GM12892 (cell line): ENCODE measurements around the gene NKAIN2.

Source experiments
- DNase-seq: peaks from one replicate; pipeline ENCODE4 v3.0.0; 2011; ENCODE audit not compliant: insufficient read length
- FAIRE-seq: peaks from 2 replicates; lab custom pipeline; 2011; peaks lifted over from hg19 to GRCh38; lab: Jason Lieb, UNC
- POLR2A ChIP-seq: IDR thresholded peaks from 2 replicates; pipeline ENCODE4 v1.6.1; 2011; ENCODE audit warnings: low read depth, low read length, control low read depth
- POLR2AphosphoS5 ChIP-seq: IDR thresholded peaks from 2 replicates; pipeline ENCODE4 v1.6.1; 2011; ENCODE audit warnings: low read depth, low read length, control low read depth
- TAF1 ChIP-seq: IDR thresholded peaks from 2 replicates; pipeline ENCODE4 v1.6.1; 2011; ENCODE audit warnings: low read depth, mild to moderate bottlenecking, control low read depth, low read length, borderline replicate concordance

NKAIN2 gene

GRCh38 chr6:124466949-124467348 lies 663.3 kb downstream of the NKAIN2 start:
- FAIRE-seq: no peak
- DNase-seq: no peak
- TF ChIP-seq TAF1 (no peak), POLR2AphosphoS5 (no peak), POLR2A (no peak)

- TF ChIP-seq POLR2AphosphoS5 (no peak), POLR2A (no peak), TAF1 (no peak)
- DNase-seq (no peak), FAIRE-seq (no peak)
Measured at GRCh38 chr6:124467366-124467765, 663.7 kb downstream of the NKAIN2 start.

GRCh38 chr6:124470803-124471202 lies 667.1 kb downstream of the NKAIN2 start:
- TF ChIP-seq POLR2AphosphoS5: no peak
- FAIRE-seq: no peak
- no peak for DNase-seq

- no peak for TF ChIP-seq POLR2A
- TF ChIP-seq POLR2AphosphoS5: no peak
- TF ChIP-seq TAF1: no peak
- no peak for DNase-seq
- no peak for FAIRE-seq
Measured at GRCh38 chr6:124475176-124475575, 671.5 kb downstream of the NKAIN2 start.

- TF ChIP-seq POLR2A: no peak
- TF ChIP-seq TAF1: no peak
- no peak for TF ChIP-seq POLR2AphosphoS5
- DNase-seq (no peak), FAIRE-seq (no peak)
Measured at GRCh38 chr6:124478906-124479305, 675.2 kb downstream of the NKAIN2 start.

GRCh38 chr6:124479991-124480430 lies 676.3 kb downstream of the NKAIN2 start:
- FAIRE-seq (no peak), DNase-seq (no peak)
- no peak for TF ChIP-seq TAF1

- no peak for TF ChIP-seq POLR2AphosphoS5
- TF ChIP-seq TAF1: no peak
- no peak for TF ChIP-seq POLR2A
- DNase-seq (no peak), FAIRE-seq (no peak)
Measured at GRCh38 chr6:124482071-124482491, 678.4 kb downstream of the NKAIN2 start.

- no peak for DNase-seq
- FAIRE-seq: no peak
- no peak for TF ChIP-seq POLR2A
- TF ChIP-seq TAF1: no peak
- no peak for TF ChIP-seq POLR2AphosphoS5
Measured at GRCh38 chr6:124487623-124488431, 684.2 kb downstream of the NKAIN2 start.

- TF ChIP-seq TAF1: no peak
- no peak for TF ChIP-seq POLR2AphosphoS5
- TF ChIP-seq POLR2A: no peak
- DNase-seq (no peak), FAIRE-seq (no peak)
Measured at GRCh38 chr6:124490122-124490521, 686.5 kb downstream of the NKAIN2 start.

GRCh38 chr6:124493259-124493658 lies 689.6 kb downstream of the NKAIN2 start:
- DNase-seq (no peak), FAIRE-seq (no peak)
- TF ChIP-seq POLR2A (no peak), POLR2AphosphoS5 (no peak), TAF1 (no peak)

GRCh38 chr6:124494956-124495664 lies 691.4 kb downstream of the NKAIN2 start:
- no peak for FAIRE-seq
- no peak for DNase-seq
- TF ChIP-seq TAF1: no peak
- TF ChIP-seq POLR2A: no peak
- TF ChIP-seq POLR2AphosphoS5: no peak

- DNase-seq: no peak
- FAIRE-seq: no peak
Measured at GRCh38 chr6:124495665-124496190, 692.1 kb downstream of the NKAIN2 start.

GRCh38 chr6:124496334-124496733 lies 692.7 kb downstream of the NKAIN2 start:
- no peak for FAIRE-seq
- no peak for DNase-seq
- TF ChIP-seq POLR2A: no peak
- TF ChIP-seq TAF1: no peak
- no peak for TF ChIP-seq POLR2AphosphoS5

More at GRCh38 chr6:124495665-124496190, 692.1 kb downstream of the NKAIN2 start:
- no peak for TF ChIP-seq POLR2A

GRCh38 chr6:124512431-124512830 lies 708.8 kb downstream of the NKAIN2 start:
- no peak for FAIRE-seq
- DNase-seq: no peak
- TF ChIP-seq POLR2AphosphoS5 (no peak), TAF1 (no peak), POLR2A (no peak)
